Trophoblast cell (in vitro differentiated cells and primary cell): ENCODE data around the gene ATG16L1. TPM values are rescaled to one million over a fixed set of nuclear protein-coding genes. Genes with fewer than 3 reads are reported as not detected.

Experiments used
- DNase-seq, 2 donors: peaks; one replicate each; pipeline ENCODE4 v3.0.0-alpha.2; 2016
- H2AFZ ChIP-seq: 2 replicates; pipeline ENCODE4 v1.6.1; 2013; ENCODE audit warnings: low read length, moderate library complexity, mild to moderate bottlenecking; ENCODE audit not compliant: insufficient read depth, poor library complexity
- H2AK5ac ChIP-seq: 2 replicates; pipeline ENCODE4 v1.6.1; 2013; ENCODE audit warnings: mild to moderate bottlenecking, low read length
- H2BK120ac ChIP-seq: 2 replicates; pipeline ENCODE4 v1.6.1; 2013; ENCODE audit warnings: low read length, mild to moderate bottlenecking, moderate library complexity; ENCODE audit not compliant: insufficient read depth, poor library complexity
- H2BK12ac ChIP-seq: 2 replicates; pipeline ENCODE4 v1.6.1; 2013; ENCODE audit warnings: mild to moderate bottlenecking, low read length, moderate library complexity
- H2BK5ac ChIP-seq: 2 replicates; pipeline ENCODE4 v1.6.1; 2013; ENCODE audit warnings: low read length, low read depth, moderate library complexity, mild to moderate bottlenecking; ENCODE audit not compliant: poor library complexity
- H3K14ac ChIP-seq: 2 replicates; pipeline ENCODE4 v1.6.1; 2013; ENCODE audit warnings: mild to moderate bottlenecking, low read length
- H3K18ac ChIP-seq: 2 replicates; pipeline ENCODE4 v1.6.1; 2013; ENCODE audit warnings: mild to moderate bottlenecking, low read length
- H3K23ac ChIP-seq: 2 replicates; pipeline ENCODE4 v1.6.1; 2013; ENCODE audit warnings: low read length
- H3K27ac ChIP-seq: 2 replicates; pipeline ENCODE4 v1.5.1; 2013; ENCODE audit warnings: low read depth, mild to moderate bottlenecking, inconsistent platforms, low read length, moderate library complexity
- H3K27me3 ChIP-seq: 2 replicates; pipeline ENCODE4 v1.6.1; 2013; ENCODE audit warnings: inconsistent platforms, mild to moderate bottlenecking, low read length, moderate library complexity; ENCODE audit not compliant: insufficient read depth
- H3K36me3 ChIP-seq, 2 experiments: 1 replicate in 1 of 2; 2 replicates in 1 of 2; pipeline ENCODE4 v1.6.1; 2013; ENCODE audit warnings: low read length in 2 of 2, mild to moderate bottlenecking in 2 of 2, moderate library complexity in 1 of 2; ENCODE audit not compliant: insufficient read depth in 2 of 2, control insufficient read depth in 1 of 2
- H3K4ac ChIP-seq: 2 replicates; pipeline ENCODE4 v1.6.1; 2013; ENCODE audit warnings: low read depth, mild to moderate bottlenecking, low read length, moderate library complexity
- H3K4me1 ChIP-seq, 2 experiments: 1 replicate in 1 of 2; 2 replicates in 1 of 2; pipeline ENCODE4 v1.6.1; 2013; ENCODE audit warnings: low read length in 2 of 2, mild to moderate bottlenecking in 2 of 2, moderate library complexity in 1 of 2; ENCODE audit not compliant: insufficient read depth in 2 of 2, control insufficient read depth in 1 of 2
- H3K4me2 ChIP-seq: 2 replicates; pipeline ENCODE4 v1.6.1; 2013; ENCODE audit warnings: inconsistent platforms, mild to moderate bottlenecking, low read length, moderate library complexity
- H3K4me3 ChIP-seq: 2 replicates; pipeline ENCODE4 v1.5.1; 2013; ENCODE audit warnings: mild to moderate bottlenecking, low read depth, low read length, inconsistent platforms
- H3K79me1 ChIP-seq: one replicate; pipeline ENCODE4 v1.6.1; 2013; ENCODE audit warnings: low read length
- H3K79me2 ChIP-seq: 2 replicates; pipeline ENCODE4 v1.6.1; 2013; ENCODE audit warnings: low read length, mild to moderate bottlenecking; ENCODE audit not compliant: control insufficient read depth, insufficient read depth, poor library complexity
- H3K9ac ChIP-seq: 2 replicates; pipeline ENCODE4 v1.6.1; 2013; ENCODE audit warnings: mild to moderate bottlenecking, low read length
- H3K9me3 ChIP-seq: 2 replicates; pipeline ENCODE4 v1.6.1; 2013; ENCODE audit warnings: low read depth, mild to moderate bottlenecking, control low read depth, inconsistent platforms, low read length; ENCODE audit not compliant: insufficient read depth
- H4K12ac ChIP-seq: 2 replicates; pipeline ENCODE4 v1.6.1; 2013; ENCODE audit warnings: low read depth, mild to moderate bottlenecking, low read length, moderate library complexity
- H4K8ac ChIP-seq: 2 replicates; pipeline ENCODE4 v1.6.1; 2013; ENCODE audit warnings: low read depth, mild to moderate bottlenecking, low read length, moderate library complexity
- H4K91ac ChIP-seq: one replicate; pipeline ENCODE4 v1.6.1; 2013; ENCODE audit warnings: low read depth, mild to moderate bottlenecking, low read length, moderate library complexity
- WGBS: extraction: QIAGEN DNeasy Blood & Tissue Kit; methylation state at CpG from one replicate; pipeline ENCODE4 v1.1.7; 2013; ENCODE audit warnings: missing lambda C conversion rate; ENCODE audit not compliant: insufficient read length, insufficient coverage; ENCODE audit errors: extremely low coverage; 5-methylcytosine and 5-hydroxymethylcytosine counted together
- polyA plus RNA-seq: library from polyadenylated mRNA; stranded (reverse); fragments of 200-250 nt; gene quantifications from 2 replicates; pipeline ENCODE4 v1.2.3, GENCODE V29; 2013

The ATG16L1 gene
- 22.2 and 23.6 TPM in 2 replicates for polyA plus RNA-seq

- Histone ChIP-seq H3K4ac (peak within 1 kb of the TSS; percentile 85), H3K79me1 (peaks cover 7% of the 10 kb centered on the region), H3K9ac (peak within 1 kb of the TSS; percentile 77), H3K23ac (no peak within 1 kb of the TSS), H3K14ac (peak within 1 kb of the TSS; percentile 96), H2BK120ac (peak within 1 kb of the TSS; percentile 80), H2AFZ (peak within 1 kb of the TSS; percentile 99), H2BK5ac (peak within 1 kb of the TSS; percentile 81), H4K12ac (peak within 1 kb of the TSS; percentile 45), H4K91ac (peak within 1 kb of the TSS; percentile 81), H3K4me2 (peak within 1 kb of the TSS; percentile 100), H3K18ac (peak within 1 kb of the TSS; percentile 87), H4K8ac (peak within 1 kb of the TSS; percentile 92), H3K27ac (peak within 1 kb of the TSS; percentile 73), H3K4me1 (peaks cover 3 to 8% of the 10 kb centered on the region in 2 experiments), H3K4me3 (peak within 1 kb of the TSS; percentile 92), H2AK5ac (peak within 1 kb of the TSS; percentile 64), H3K27me3 (no peaks in the 10 kb centered on the region), H2BK12ac (peak within 1 kb of the TSS; percentile 10), H3K79me2 (peaks cover 7% of the 10 kb centered on the region), H3K36me3 (no peaks in the 10 kb centered on the region), H3K9me3 (no peaks in the 10 kb centered on the region)
- DNase-seq = peak; percentile 98
- WGBS = no CpG with 5 or more reads among the region's 75 CpGs
Measured at GRCh38 chr2:233251306-233252116, at the start of gene ATG16L1. TSS of gene ATG16L1 (plus strand) at chr2:233251673. CDS start at chr2:233251828, 155 bp downstream.

- H2BK120ac ChIP-seq = no peak overlapping the region
- H3K9me3 ChIP-seq = peaks cover 16% of the 10 kb centered on the region
- H3K27me3 ChIP-seq = no peaks in the 10 kb centered on the region
- H3K4me2 ChIP-seq = no peak overlapping the region
- H2AFZ ChIP-seq = no peak overlapping the region
- H3K4me1 ChIP-seq = no peaks in the 10 kb centered on the region
- no peak overlapping the region for H3K4ac ChIP-seq
- H3K18ac ChIP-seq = no peak overlapping the region
- no CpG with 5 or more reads among the region's 5 CpGs for WGBS
- H3K9ac ChIP-seq = no peak overlapping the region
- no peak overlapping the region for H2BK5ac ChIP-seq
- H4K91ac ChIP-seq = no peak overlapping the region
- no peak for DNase-seq
- H4K8ac ChIP-seq = no peak overlapping the region
- no peak overlapping the region for H2AK5ac ChIP-seq
- H3K14ac ChIP-seq = no peak overlapping the region
- H3K79me2 ChIP-seq = no peaks in the 10 kb centered on the region
- H3K4me3 ChIP-seq = no peak overlapping the region
- no peak overlapping the region for H3K27ac ChIP-seq
- peaks cover 0 to 4% of the 10 kb centered on the region in 2 experiments for H3K36me3 ChIP-seq
- no peak overlapping the region for H3K23ac ChIP-seq
- no peaks in the 10 kb centered on the region for H3K79me1 ChIP-seq
- no peak overlapping the region for H4K12ac ChIP-seq
- H2BK12ac ChIP-seq = no peak overlapping the region
Measured at GRCh38 chr2:233202531-233202944, 48.9 kb upstream of the ATG16L1 start.

- Histone ChIP-seq H4K8ac (no peak overlapping the region), H4K12ac (no peak overlapping the region), H3K27me3 (no peaks in the 10 kb centered on the region), H4K91ac (no peak overlapping the region), H3K4me1 (no peaks in the 10 kb centered on the region), H3K79me2 (no peaks in the 10 kb centered on the region), H2BK120ac (no peak overlapping the region), H3K9me3 (peaks cover 16% of the 10 kb centered on the region), H3K4me3 (no peak overlapping the region), H3K79me1 (no peaks in the 10 kb centered on the region), H3K18ac (no peak overlapping the region), H2AK5ac (no peak overlapping the region), H3K27ac (no peak overlapping the region), H2AFZ (no peak overlapping the region), H3K23ac (no peak overlapping the region), H3K36me3 (peaks cover 0 to 4% of the 10 kb centered on the region in 2 experiments), H3K4me2 (no peak overlapping the region), H2BK12ac (no peak overlapping the region), H2BK5ac (no peak overlapping the region), H3K9ac (no peak overlapping the region), H3K4ac (no peak overlapping the region), H3K14ac (no peak overlapping the region)
- no peak for DNase-seq
- WGBS = no CpG with 5 or more reads among the region's 5 CpGs
Measured at GRCh38 chr2:233203060-233203459, 48.4 kb upstream of the ATG16L1 start.

- H2BK120ac ChIP-seq = no peak overlapping the region
- H3K36me3 ChIP-seq = peaks cover 0 to 4% of the 10 kb centered on the region in 2 experiments
- no peak overlapping the region for H4K8ac ChIP-seq
- no peak for DNase-seq
- H3K27me3 ChIP-seq = no peaks in the 10 kb centered on the region
- H3K23ac ChIP-seq = peak overlapping the region; percentile 42
- H2AK5ac ChIP-seq = no peak overlapping the region
- no peak overlapping the region for H3K14ac ChIP-seq
- H3K27ac ChIP-seq = no peak overlapping the region
- no peaks in the 10 kb centered on the region for H3K79me2 ChIP-seq
- H4K12ac ChIP-seq = no peak overlapping the region
- H4K91ac ChIP-seq = no peak overlapping the region
- no peak overlapping the region for H3K9ac ChIP-seq
- no peak overlapping the region for H3K4ac ChIP-seq
- H2BK5ac ChIP-seq = no peak overlapping the region
- H3K4me3 ChIP-seq = peak overlapping the region; percentile 3
- no peak overlapping the region for H2BK12ac ChIP-seq
- WGBS = no CpG with 5 or more reads among the region's 50 CpGs
- no peak overlapping the region for H3K4me2 ChIP-seq
- peaks cover 10% of the 10 kb centered on the region in 2 experiments for H3K4me1 ChIP-seq
- no peak overlapping the region for H2AFZ ChIP-seq
- peaks cover 16% of the 10 kb centered on the region for H3K9me3 ChIP-seq
- H3K18ac ChIP-seq = no peak overlapping the region
- H3K79me1 ChIP-seq = no peaks in the 10 kb centered on the region
Measured at GRCh38 chr2:233204286-233204936, 47.1 kb upstream of the ATG16L1 start.
